HepG2 (cell line): Measurements from ENCODE around the gene MST1R.

Experiments
- CHD2 ChIP-seq: IDR thresholded peaks from 2 replicates; pipeline ENCODE4 v1.6.1; 2011; ENCODE audit warnings: low read depth, low read length, improper control_type of control experiment
- POLR2A ChIP-seq, 2 experiments: IDR thresholded peaks; 2 replicates each; pipeline ENCODE4 v1.6.1; 2011; ENCODE audit warnings: low read depth in 2 of 2, low read length in 2 of 2, mild to moderate bottlenecking in 1 of 2, moderate library complexity in 1 of 2; ENCODE audit not compliant: insufficient read depth in 1 of 2
- STAT6 ChIP-seq: sonication (generic); formaldehyde crosslinking; IDR thresholded peaks from 2 replicates; pipeline ENCODE4 v1.4.0; 2020; ENCODE audit warnings: missing genetic modification reagents, mild to moderate bottlenecking, borderline replicate concordance
- ZNF350 ChIP-seq: sonication (generic); formaldehyde crosslinking; IDR thresholded peaks from 2 replicates; pipeline ENCODE4 v1.4.0; 2020; ENCODE audit warnings: mild to moderate bottlenecking, low read depth, missing genetic modification reagents, borderline replicate concordance
- ZNF558 ChIP-seq: sonication (generic); formaldehyde crosslinking; IDR thresholded peaks from 2 replicates; pipeline ENCODE4 v1.9.0; 2022; ENCODE audit warnings: mild to moderate bottlenecking, missing genetic modification reagents, borderline replicate concordance
- TF ChIP-seq, protein P1 (sequence below): sonication (generic); formaldehyde crosslinking; IDR thresholded peaks from 2 replicates; pipeline ENCODE4 v1.8.0; 2022; ENCODE audit warnings: low read depth, missing genetic modification reagents
- TF ChIP-seq, protein P2 (sequence below): sonication (generic); IDR thresholded peaks from 2 replicates; pipeline ENCODE4 v1.6.1; 2016; ENCODE audit warnings: low read depth, borderline replicate concordance

DNA sequence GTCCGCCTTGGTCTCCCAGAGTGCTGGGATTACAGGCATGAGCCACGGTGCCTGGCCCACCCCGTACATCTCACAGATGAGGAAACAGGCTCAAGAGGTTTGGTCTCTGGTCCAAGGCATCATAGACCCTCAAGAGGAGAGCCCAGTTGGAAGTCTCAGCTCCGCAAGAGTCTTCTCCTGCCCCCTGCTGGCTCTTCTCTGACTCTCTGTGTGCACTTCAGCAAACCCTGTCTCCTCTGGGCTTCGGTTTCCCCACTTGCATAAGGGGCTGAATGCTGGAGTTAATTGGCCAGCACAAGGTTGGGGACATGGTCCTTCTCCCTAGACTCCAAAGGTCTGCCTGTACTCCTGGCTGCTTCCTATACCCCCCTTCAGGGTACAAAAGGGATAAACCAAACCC is 3.9 kb downstream of the MST1R start:
- TF ChIP-seq STAT6 (CRISPR knock-in tag) (no peak), POLR2A (IDR thresholded peaks at IDR 0.05; ENCODE audit: insufficient read depth in 1 of 2, low read depth in 2 of 2, low read length in 2 of 2) (no peak), CHD2 (no peak), ZNF350 (CRISPR knock-in tag) (no peak), ZNF558 (CRISPR knock-in tag) (no peak)
- TF ChIP-seq, protein P1, sequence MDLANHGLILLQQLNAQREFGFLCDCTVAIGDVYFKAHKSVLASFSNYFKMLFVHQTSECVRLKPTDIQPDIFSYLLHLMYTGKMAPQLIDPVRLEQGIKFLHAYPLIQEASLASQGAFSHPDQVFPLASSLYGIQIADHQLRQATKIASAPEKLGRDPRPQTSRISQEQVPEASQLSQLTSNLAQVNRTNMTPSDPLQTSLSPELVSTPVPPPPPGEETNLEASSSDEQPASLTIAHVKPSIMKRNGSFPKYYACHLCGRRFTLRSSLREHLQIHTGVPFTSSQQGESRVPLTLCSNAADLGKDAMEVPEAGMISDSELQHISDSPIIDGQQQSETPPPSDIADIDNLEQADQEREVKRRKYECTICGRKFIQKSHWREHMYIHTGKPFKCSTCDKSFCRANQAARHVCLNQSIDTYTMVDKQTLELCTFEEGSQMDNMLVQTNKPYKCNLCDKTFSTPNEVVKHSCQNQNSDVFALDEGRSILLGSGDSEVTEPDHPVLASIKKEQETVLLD (CRISPR knock-in tag): no peak
- TF ChIP-seq, protein P2, sequence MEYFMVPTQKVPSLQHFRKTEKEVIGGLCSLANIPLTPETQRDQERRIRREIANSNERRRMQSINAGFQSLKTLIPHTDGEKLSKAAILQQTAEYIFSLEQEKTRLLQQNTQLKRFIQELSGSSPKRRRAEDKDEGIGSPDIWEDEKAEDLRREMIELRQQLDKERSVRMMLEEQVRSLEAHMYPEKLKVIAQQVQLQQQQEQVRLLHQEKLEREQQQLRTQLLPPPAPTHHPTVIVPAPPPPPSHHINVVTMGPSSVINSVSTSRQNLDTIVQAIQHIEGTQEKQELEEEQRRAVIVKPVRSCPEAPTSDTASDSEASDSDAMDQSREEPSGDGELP: no peak
